HepG2 (cell line): Measurements from ENCODE around the gene TULP3. TPM values are rescaled to one million over a fixed set of nuclear protein-coding genes. Genes with fewer than 3 reads are reported as not detected.

Experiments used
- FOXC1 ChIP-seq: sonication (generic); formaldehyde crosslinking; IDR thresholded peaks from 2 replicates; pipeline ENCODE4 v1.8.0; 2022; ENCODE audit warnings: mild to moderate bottlenecking, missing genetic modification reagents, borderline replicate concordance
- HCFC1 ChIP-seq: fragments of 150-350 bp; IDR thresholded peaks from 2 replicates; pipeline ENCODE4 v1.6.1; 2014; ENCODE audit warnings: low read depth, low read length
- HES4 ChIP-seq: sonication (generic); formaldehyde crosslinking; IDR thresholded peaks from 2 replicates; pipeline ENCODE4 v1.9.0; 2021; ENCODE audit warnings: mild to moderate bottlenecking, missing genetic modification reagents, borderline replicate concordance
- HMG20B ChIP-seq: conservative IDR thresholded peaks from 2 replicates; pipeline ENCODE4 v1.6.1; 2016; ENCODE audit warnings: missing genetic modification reagents, missing compliant biosample characterization
- PAXIP1 ChIP-seq: sonication (generic); formaldehyde crosslinking; conservative IDR thresholded peaks from 2 replicates; pipeline ENCODE4 v1.4.0; 2020; ENCODE audit warnings: mild to moderate bottlenecking, missing genetic modification reagents, moderate library complexity
- PITX1 ChIP-seq: sonication (generic); formaldehyde crosslinking; IDR thresholded peaks from 2 replicates; pipeline ENCODE4 v1.5.1; 2020; ENCODE audit warnings: mild to moderate bottlenecking, missing genetic modification reagents
- SMARCC2 ChIP-seq: fragments of 450-650 bp; IDR thresholded peaks from 2 replicates; pipeline ENCODE4 v1.6.1; 2017; ENCODE audit warnings: antibody characterized with exemption, mild to moderate bottlenecking
- SOX13 ChIP-seq, 3 experiments: fragments of 450-650 bp in 1 of 3; sonication (generic) in 1 of 3; formaldehyde crosslinking in 1 of 3; IDR thresholded peaks in 2 of 3; conservative IDR thresholded peaks in 1 of 3; 2 replicates each; pipeline versions ENCODE4 v1.5.0 to v1.6.1; 2016 to 2020; ENCODE audit warnings: antibody characterized with exemption in 1 of 3, mild to moderate bottlenecking in 1 of 3, missing compliant biosample characterization in 1 of 3, missing genetic modification reagents in 1 of 3, moderate library complexity in 1 of 3
- TBL1XR1 ChIP-seq: fragments of 150-350 bp; IDR thresholded peaks from 2 replicates; pipeline ENCODE4 v1.6.1; 2014; ENCODE audit warnings: borderline replicate concordance, low read length; ENCODE audit not compliant: partially characterized antibody
- ZFP41 ChIP-seq: sonication (generic); formaldehyde crosslinking; IDR thresholded peaks from 2 replicates; pipeline ENCODE4 v1.4.0; 2020; ENCODE audit warnings: mild to moderate bottlenecking, missing genetic modification reagents, borderline replicate concordance
- ZNF253 ChIP-seq: sonication (generic); formaldehyde crosslinking; IDR thresholded peaks from 2 replicates; pipeline ENCODE4 v1.8.0; 2022; ENCODE audit warnings: mild to moderate bottlenecking, missing genetic modification reagents, borderline replicate concordance
- ZNF501 ChIP-seq: sonication (generic); formaldehyde crosslinking; IDR thresholded peaks from 2 replicates; pipeline ENCODE4 v1.5.1; 2020; ENCODE audit warnings: mild to moderate bottlenecking, moderate library complexity, missing genetic modification reagents
- polyA plus RNA-seq, 8 experiments: library from polyadenylated mRNA; depleted of rRNA in 3 of 8; stranded (reverse) in 7 of 8; unstranded in 1 of 8; fragments of >200 nt; fragmentation: Illumina TruSeq in 4 of 8; extraction: Trizol in 4 of 8; gene quantifications; 2 replicates each; pipeline versions ENCODE4 v1.2.1 to v1.2.3, GENCODE V29; 2011 to 2016; ENCODE audit warnings: low read depth in 4 of 8, missing spikeins in 1 of 8, mixed read lengths in 1 of 8; ENCODE audit not compliant: insufficient read depth in 1 of 8
- total RNA-seq, 5 experiments: library from RNA; depleted of rRNA; stranded (reverse); fragments of >200 nt; fragmentation: Illumina TruSeq; extraction: Trizol; gene quantifications; 2 replicates each; pipeline ENCODE4 v1.2.3, GENCODE V29; 2016; ENCODE audit warnings: low read depth in 1 of 5
- TF ChIP-seq, protein P1 (sequence below), 2 experiments: fragments of 450-650 bp in 1 of 2; sonication (generic) in 1 of 2; formaldehyde crosslinking; IDR thresholded peaks; 2 replicates each; pipeline versions ENCODE4 v1.5.0 to v1.8.0; 2020 to 2022; ENCODE audit warnings: mild to moderate bottlenecking in 1 of 2, missing genetic modification reagents in 1 of 2
- TF ChIP-seq, protein P2 (sequence below): sonication (generic); formaldehyde crosslinking; conservative IDR thresholded peaks from 2 replicates; pipeline ENCODE4 v1.4.0; 2020; ENCODE audit warnings: missing genetic modification reagents
- TF ChIP-seq, protein P3 (sequence below): sonication (generic); formaldehyde crosslinking; IDR thresholded peaks from 2 replicates; pipeline ENCODE4 v1.4.0; 2020; ENCODE audit warnings: low read depth, missing genetic modification reagents

TULP3 gene
- total and polyA plus RNA-seq, 2 of the 13 experiments (the other 11 are each of a cell fraction or from before 2014, with no cell fraction given): 11.2 to 13.2 TPM

GRCh38 chr12:2958432-2959191 is 67.9 kb downstream of the TULP3 start (continued):
- peak; percentile 25; the same call in 1 of the 2 replicates for TF ChIP-seq PAXIP1 (CRISPR knock-in tag)
- TF ChIP-seq, protein P1, sequence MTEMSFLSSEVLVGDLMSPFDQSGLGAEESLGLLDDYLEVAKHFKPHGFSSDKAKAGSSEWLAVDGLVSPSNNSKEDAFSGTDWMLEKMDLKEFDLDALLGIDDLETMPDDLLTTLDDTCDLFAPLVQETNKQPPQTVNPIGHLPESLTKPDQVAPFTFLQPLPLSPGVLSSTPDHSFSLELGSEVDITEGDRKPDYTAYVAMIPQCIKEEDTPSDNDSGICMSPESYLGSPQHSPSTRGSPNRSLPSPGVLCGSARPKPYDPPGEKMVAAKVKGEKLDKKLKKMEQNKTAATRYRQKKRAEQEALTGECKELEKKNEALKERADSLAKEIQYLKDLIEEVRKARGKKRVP (CRISPR knock-in tag; IDR thresholded peaks at IDR 0.05): peak in 1 of 2 experiments; percentile 19; a peak in 1 of 4 replicates
- TF ChIP-seq TBL1XR1: no peak
- TF ChIP-seq FOXC1 (CRISPR knock-in tag): no peak
- TF ChIP-seq ZNF253 (CRISPR knock-in tag): no peak
- no peak for TF ChIP-seq PITX1 (CRISPR knock-in tag)
- TF ChIP-seq HMG20B (CRISPR knock-in tag): 0 out of 2 replicates have a peak, but pooled peaks have one; percentile 27
- TF ChIP-seq ZNF501 (CRISPR knock-in tag): peak; percentile 78
- no peak for TF ChIP-seq SOX13 (IDR thresholded peaks at IDR 0.05)
- TF ChIP-seq SOX13 (CRISPR knock-in tag; conservative IDR thresholded peaks at IDR 0.05 in 1 of 2, IDR thresholded peaks at IDR 0.05 in 1 of 2): peak in 1 of 2 experiments; percentile 13; a peak in 1 of 4 replicates
- TF ChIP-seq, protein P2, sequence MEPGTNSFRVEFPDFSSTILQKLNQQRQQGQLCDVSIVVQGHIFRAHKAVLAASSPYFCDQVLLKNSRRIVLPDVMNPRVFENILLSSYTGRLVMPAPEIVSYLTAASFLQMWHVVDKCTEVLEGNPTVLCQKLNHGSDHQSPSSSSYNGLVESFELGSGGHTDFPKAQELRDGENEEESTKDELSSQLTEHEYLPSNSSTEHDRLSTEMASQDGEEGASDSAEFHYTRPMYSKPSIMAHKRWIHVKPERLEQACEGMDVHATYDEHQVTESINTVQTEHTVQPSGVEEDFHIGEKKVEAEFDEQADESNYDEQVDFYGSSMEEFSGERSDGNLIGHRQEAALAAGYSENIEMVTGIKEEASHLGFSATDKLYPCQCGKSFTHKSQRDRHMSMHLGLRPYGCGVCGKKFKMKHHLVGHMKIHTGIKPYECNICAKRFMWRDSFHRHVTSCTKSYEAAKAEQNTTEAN: no peak
- TF ChIP-seq, protein P3, sequence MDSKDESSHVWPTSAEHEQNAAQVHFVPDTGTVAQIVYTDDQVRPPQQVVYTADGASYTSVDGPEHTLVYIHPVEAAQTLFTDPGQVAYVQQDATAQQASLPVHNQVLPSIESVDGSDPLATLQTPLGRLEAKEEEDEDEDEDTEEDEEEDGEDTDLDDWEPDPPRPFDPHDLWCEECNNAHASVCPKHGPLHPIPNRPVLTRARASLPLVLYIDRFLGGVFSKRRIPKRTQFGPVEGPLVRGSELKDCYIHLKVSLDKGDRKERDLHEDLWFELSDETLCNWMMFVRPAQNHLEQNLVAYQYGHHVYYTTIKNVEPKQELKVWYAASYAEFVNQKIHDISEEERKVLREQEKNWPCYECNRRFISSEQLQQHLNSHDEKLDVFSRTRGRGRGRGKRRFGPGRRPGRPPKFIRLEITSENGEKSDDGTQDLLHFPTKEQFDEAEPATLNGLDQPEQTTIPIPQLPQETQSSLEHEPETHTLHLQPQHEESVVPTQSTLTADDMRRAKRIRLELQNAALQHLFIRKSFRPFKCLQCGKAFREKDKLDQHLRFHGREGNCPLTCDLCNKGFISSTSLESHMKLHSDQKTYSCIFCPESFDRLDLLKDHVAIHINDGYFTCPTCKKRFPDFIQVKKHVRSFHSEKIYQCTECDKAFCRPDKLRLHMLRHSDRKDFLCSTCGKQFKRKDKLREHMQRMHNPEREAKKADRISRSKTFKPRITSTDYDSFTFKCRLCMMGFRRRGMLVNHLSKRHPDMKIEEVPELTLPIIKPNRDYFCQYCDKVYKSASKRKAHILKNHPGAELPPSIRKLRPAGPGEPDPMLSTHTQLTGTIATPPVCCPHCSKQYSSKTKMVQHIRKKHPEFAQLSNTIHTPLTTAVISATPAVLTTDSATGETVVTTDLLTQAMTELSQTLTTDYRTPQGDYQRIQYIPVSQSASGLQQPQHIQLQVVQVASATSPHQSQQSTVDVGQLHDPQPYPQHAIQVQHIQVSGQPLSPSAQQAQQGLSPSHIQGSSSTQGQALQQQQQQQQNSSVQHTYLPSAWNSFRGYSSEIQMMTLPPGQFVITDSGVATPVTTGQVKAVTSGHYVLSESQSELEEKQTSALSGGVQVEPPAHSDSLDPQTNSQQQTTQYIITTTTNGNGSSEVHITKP (CRISPR knock-in tag): 0 out of 2 replicates have a peak, but pooled peaks have one; percentile 55
- 0 out of 2 replicates have a peak, but pooled peaks have one; percentile 26 for TF ChIP-seq HES4
- TF ChIP-seq SMARCC2: no peak
- TF ChIP-seq ZFP41 (CRISPR knock-in tag): 0 out of 2 replicates have a peak, but pooled peaks have one; percentile 40
- no peak for TF ChIP-seq HCFC1
